Measurements from ENCODE around the gene ARL2. TPM values are rescaled to one million over a fixed set of nuclear protein-coding genes. Genes with fewer than 3 reads are reported as not detected.

The ARL2 gene
- total and polyA plus RNA-seq, 2 donors (not counting 1 experiment from before 2014, with no cell fraction given), result 99.2 to 138 TPM

- no peak overlapping the region for H2AFZ ChIP-seq (ENCODE audit: low read length)
- no peak for DNase-seq (ENCODE audit: low read depth in 2 of 2)
- H3K4me3 ChIP-seq (replicated peaks in 1 of 4; ENCODE audit: control extremely low read depth in 1 of 4, insufficient read depth in 1 of 4, low read depth in 3 of 4, low read length in 4 of 4), result no peak overlapping the region
- H3K4me2 ChIP-seq (ENCODE audit: extremely low read depth, insufficient read depth, low read length), result no peak overlapping the region
- H4K20me1 ChIP-seq (ENCODE audit: control insufficient read depth, extremely low read depth, insufficient read depth, low read length), result no peaks in the 10 kb centered on the region
- H3K36me3 ChIP-seq (ENCODE audit: control insufficient read depth, insufficient read depth, low read length), result no peaks in the 10 kb centered on the region
- H3K9me3 ChIP-seq (ENCODE audit: control insufficient read depth, insufficient read depth, low read depth, low read length), result no peaks in the 10 kb centered on the region
- TF ChIP-seq EZH2 (IDR thresholded peaks at IDR 0.05; ENCODE audit: low read length, missing control alignments), result no peak
- TF ChIP-seq, protein P1, sequence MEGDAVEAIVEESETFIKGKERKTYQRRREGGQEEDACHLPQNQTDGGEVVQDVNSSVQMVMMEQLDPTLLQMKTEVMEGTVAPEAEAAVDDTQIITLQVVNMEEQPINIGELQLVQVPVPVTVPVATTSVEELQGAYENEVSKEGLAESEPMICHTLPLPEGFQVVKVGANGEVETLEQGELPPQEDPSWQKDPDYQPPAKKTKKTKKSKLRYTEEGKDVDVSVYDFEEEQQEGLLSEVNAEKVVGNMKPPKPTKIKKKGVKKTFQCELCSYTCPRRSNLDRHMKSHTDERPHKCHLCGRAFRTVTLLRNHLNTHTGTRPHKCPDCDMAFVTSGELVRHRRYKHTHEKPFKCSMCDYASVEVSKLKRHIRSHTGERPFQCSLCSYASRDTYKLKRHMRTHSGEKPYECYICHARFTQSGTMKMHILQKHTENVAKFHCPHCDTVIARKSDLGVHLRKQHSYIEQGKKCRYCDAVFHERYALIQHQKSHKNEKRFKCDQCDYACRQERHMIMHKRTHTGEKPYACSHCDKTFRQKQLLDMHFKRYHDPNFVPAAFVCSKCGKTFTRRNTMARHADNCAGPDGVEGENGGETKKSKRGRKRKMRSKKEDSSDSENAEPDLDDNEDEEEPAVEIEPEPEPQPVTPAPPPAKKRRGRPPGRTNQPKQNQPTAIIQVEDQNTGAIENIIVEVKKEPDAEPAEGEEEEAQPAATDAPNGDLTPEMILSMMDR (conservative IDR thresholded peaks at IDR 0.05 in 1 of 2, IDR thresholded peaks at IDR 0.05 in 1 of 2; ENCODE audit: low read depth in 1 of 2, low read length in 2 of 2), result no peak
- H3K79me2 ChIP-seq (ENCODE audit: control insufficient read depth, insufficient read depth, low read length), result no peaks in the 10 kb centered on the region
- no peaks in the 10 kb centered on the region for H3K27me3 ChIP-seq (ENCODE audit: control insufficient read depth, insufficient read depth, low read length)
- H3K4me1 ChIP-seq (ENCODE audit: control insufficient read depth, extremely low read depth, insufficient read depth, low read length), result no peaks in the 10 kb centered on the region
- no peak overlapping the region for H3K9ac ChIP-seq (ENCODE audit: insufficient read depth, low read length)
- no peak overlapping the region for H3K27ac ChIP-seq (ENCODE audit: insufficient read depth, low read length)
These were observed 43.2 kb upstream of the ARL2 start for GRCh38 chr11:64970731-64971151.

DNA sequence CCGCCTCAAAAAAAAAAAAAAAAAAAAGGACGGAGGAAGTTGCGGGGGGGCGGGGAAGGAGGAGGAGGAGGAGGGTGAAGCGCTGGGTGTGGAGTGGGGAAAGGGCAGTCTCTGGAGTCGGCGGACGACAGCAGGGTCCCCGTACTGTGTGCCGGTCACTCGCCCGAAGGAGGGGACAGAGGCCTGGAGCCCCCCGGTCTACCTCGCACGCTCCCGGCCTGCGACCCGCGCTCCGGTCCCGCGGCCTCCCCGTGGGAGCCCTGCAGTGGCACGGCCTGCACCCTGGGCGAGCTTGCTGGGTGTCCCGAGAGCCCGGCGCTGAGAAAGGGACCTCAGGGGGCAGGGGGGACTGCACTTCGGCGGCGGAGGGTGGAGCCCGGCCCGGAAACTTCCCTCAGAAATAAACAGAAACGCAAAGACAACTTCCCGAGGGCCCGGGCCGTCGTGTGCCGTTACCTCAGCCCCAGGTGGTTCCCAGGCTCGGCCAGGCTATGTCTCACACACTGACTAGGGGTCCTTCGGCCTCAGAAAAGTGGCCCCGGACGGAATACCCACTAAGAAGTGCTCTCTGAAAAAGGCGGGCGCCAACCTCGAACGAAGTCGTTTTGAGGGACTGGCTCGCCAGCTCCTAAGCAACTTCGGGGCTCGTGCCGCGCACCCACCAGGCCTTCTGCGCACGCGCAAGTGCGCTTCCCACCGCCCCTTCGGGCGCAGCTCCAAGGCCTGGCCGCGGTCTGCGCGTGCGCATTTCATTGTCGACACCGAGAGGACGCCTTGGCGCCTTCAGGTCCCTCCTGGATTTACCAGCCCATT is 42.3 kb upstream of the ARL2 start, which contains the start of gene MAJIN:
MAJIN (minus strand) TSS at position 688 of the 813 bp plus-strand sequence. CDS start 12,703 bp downstream, outside the sequence.
- Histone ChIP-seq H3K9ac (ENCODE audit: insufficient read depth, low read length) (no peak within 1 kb of the TSS), H4K20me1 (ENCODE audit: control insufficient read depth, extremely low read depth, insufficient read depth, low read length) (no peaks in the 10 kb centered on the region), H3K4me2 (ENCODE audit: extremely low read depth, insufficient read depth, low read length) (peak within 1 kb of the TSS; percentile 85), H3K4me1 (ENCODE audit: control insufficient read depth, extremely low read depth, insufficient read depth, low read length) (no peaks in the 10 kb centered on the region), H3K79me2 (ENCODE audit: control insufficient read depth, insufficient read depth, low read length) (no peaks in the 10 kb centered on the region), H3K27ac (ENCODE audit: insufficient read depth, low read length) (no peak within 1 kb of the TSS), H3K36me3 (ENCODE audit: control insufficient read depth, insufficient read depth, low read length) (no peaks in the 10 kb centered on the region), H3K4me3 (replicated peaks in 1 of 4; ENCODE audit: control extremely low read depth in 1 of 4, insufficient read depth in 1 of 4, low read depth in 3 of 4, low read length in 4 of 4) (peak within 1 kb of the TSS; percentile 11 to 38 (median 33)), H3K9me3 (ENCODE audit: control insufficient read depth, insufficient read depth, low read depth, low read length) (no peaks in the 10 kb centered on the region), H3K27me3 (ENCODE audit: control insufficient read depth, insufficient read depth, low read length) (no peaks in the 10 kb centered on the region), H2AFZ (ENCODE audit: low read length) (peak within 1 kb of the TSS; percentile 89)
- peak; percentile 50 to 69 for DNase-seq (ENCODE audit: low read depth in 2 of 2)
- TF ChIP-seq, protein P1 (conservative IDR thresholded peaks at IDR 0.05 in 1 of 2, IDR thresholded peaks at IDR 0.05 in 1 of 2; ENCODE audit: low read depth in 1 of 2, low read length in 2 of 2), result no peak

DNA sequence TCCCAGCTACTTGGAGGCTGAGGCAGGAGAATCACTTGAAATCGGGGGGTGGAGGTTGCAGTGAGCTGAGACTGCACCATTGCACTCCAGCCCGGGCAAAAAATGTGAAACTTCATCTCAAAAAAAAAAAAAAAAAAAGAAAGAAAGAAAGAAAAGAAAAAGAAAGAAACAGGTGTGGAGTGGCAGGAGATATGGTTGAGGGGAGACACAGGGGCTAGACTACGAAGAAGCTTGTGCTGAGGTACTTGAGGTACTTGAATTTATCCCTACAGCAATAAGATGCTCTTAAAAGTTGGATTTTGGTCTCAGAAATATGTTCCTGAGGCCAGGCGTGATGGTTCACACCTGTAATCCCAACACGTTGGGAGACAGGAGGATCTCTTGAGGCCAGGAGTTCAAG is 39.8 kb upstream of the ARL2 start:
- no peak overlapping the region for H3K4me3 ChIP-seq (replicated peaks in 1 of 4; ENCODE audit: control extremely low read depth in 1 of 4, insufficient read depth in 1 of 4, low read depth in 3 of 4, low read length in 4 of 4)
- TF ChIP-seq, protein P1 (conservative IDR thresholded peaks at IDR 0.05 in 1 of 2, IDR thresholded peaks at IDR 0.05 in 1 of 2; ENCODE audit: low read depth in 1 of 2, low read length in 2 of 2), result no peak
- no peak for TF ChIP-seq EZH2 (IDR thresholded peaks at IDR 0.05; ENCODE audit: low read length, missing control alignments)
- no peak overlapping the region for H2AFZ ChIP-seq (ENCODE audit: low read length)
- no peak overlapping the region for H3K27ac ChIP-seq (ENCODE audit: insufficient read depth, low read length)
- H3K36me3 ChIP-seq (ENCODE audit: control insufficient read depth, insufficient read depth, low read length), result no peaks in the 10 kb centered on the region
- H3K27me3 ChIP-seq (ENCODE audit: control insufficient read depth, insufficient read depth, low read length), result no peaks in the 10 kb centered on the region
- no peak for DNase-seq (ENCODE audit: low read depth in 2 of 2)
- H4K20me1 ChIP-seq (ENCODE audit: control insufficient read depth, extremely low read depth, insufficient read depth, low read length), result no peaks in the 10 kb centered on the region
- no peak overlapping the region for H3K4me2 ChIP-seq (ENCODE audit: extremely low read depth, insufficient read depth, low read length)
- H3K4me1 ChIP-seq (ENCODE audit: control insufficient read depth, extremely low read depth, insufficient read depth, low read length), result no peaks in the 10 kb centered on the region
- no peaks in the 10 kb centered on the region for H3K9me3 ChIP-seq (ENCODE audit: control insufficient read depth, insufficient read depth, low read depth, low read length)
- no peak overlapping the region for H3K9ac ChIP-seq (ENCODE audit: insufficient read depth, low read length)
- H3K79me2 ChIP-seq (ENCODE audit: control insufficient read depth, insufficient read depth, low read length), result no peaks in the 10 kb centered on the region
